Endothelial cell of umbilical vein (primary cell): ENCODE data around the gene UBTD1. TPM values are rescaled to one million over a fixed set of nuclear protein-coding genes. Genes with fewer than 3 reads are reported as not detected.

Experiments
- BruUV-seq: library from RNA; stranded (reverse); fragments of 400-500 nt; replicated peaks from 2 replicates; lab custom pipeline; 2021; lab: Mats Ljungman, UMichigan
- CTCF ChIA-PET: fragments of 300-600, 350-600 bp; sonication (Branson Sonifier 250); formaldehyde crosslinking; loops from one replicate; lab custom pipeline; 2021; ENCODE audit warnings: antibody characterized with exemption, inconsistent platforms; lab: Charles Lee
- POLR2A ChIA-PET: fragments of 300-600, 350-600 bp; sonication (Branson Sonifier 250); formaldehyde crosslinking; loops from one replicate; lab custom pipeline; 2021; ENCODE audit warnings: antibody characterized with exemption, inconsistent platforms; lab: Charles Lee
- DNase-seq: peaks from one replicate; pipeline ENCODE4 v3.0.0-alpha.2; 2011; ENCODE audit warnings: low read depth, low spot score
- FAIRE-seq: peaks from 2 replicates; lab custom pipeline; 2011; peaks lifted over from hg19 to GRCh38; lab: Jason Lieb, UNC
- H2AFZ ChIP-seq: 2 replicates; pipeline ENCODE4 v1.6.0; 2012; ENCODE audit warnings: low read depth, low read length, control low read depth, inconsistent platforms
- H3K27ac ChIP-seq: 2 replicates; pipeline ENCODE4 v1.5.1; 2011; ENCODE audit warnings: low read depth, mild to moderate bottlenecking, control low read depth, low read length, moderate library complexity; ENCODE audit not compliant: insufficient read depth
- H3K27me3 ChIP-seq, 2 experiments: 2 replicates each; pipeline versions ENCODE4 v1.6.0 to v1.6.1; 2011; ENCODE audit warnings: low read length in 2 of 2, mixed read lengths in 1 of 2; ENCODE audit not compliant: control insufficient read depth in 2 of 2, insufficient read depth in 2 of 2
- H3K36me3 ChIP-seq, 2 experiments: 2 replicates in 1 of 2; 3 replicates in 1 of 2; pipeline ENCODE4 v1.5.1; 2011; ENCODE audit warnings: low read length in 2 of 2, mild to moderate bottlenecking in 1 of 2, moderate library complexity in 1 of 2; ENCODE audit not compliant: control insufficient read depth in 2 of 2, insufficient read depth in 2 of 2; ENCODE audit errors: extremely low read depth in 1 of 2
- H3K4me1 ChIP-seq: 3 replicates; pipeline ENCODE4 v1.5.1; 2011; ENCODE audit warnings: mild to moderate bottlenecking, low read length; ENCODE audit not compliant: control insufficient read depth, insufficient read depth; ENCODE audit errors: extremely low read depth
- H3K4me2 ChIP-seq: 2 replicates; pipeline ENCODE4 v1.6.1; 2011; ENCODE audit warnings: low read length, control low read depth, mixed read lengths; ENCODE audit not compliant: insufficient read depth
- H3K4me3 ChIP-seq, 3 experiments: fragments of 200-600 bp in 1 of 3; sonication (generic), shearing (Covaris generic) in 1 of 3; replicated peaks in 1 of 3; 2 replicates each; pipeline ENCODE4 v1.5.1; 2011 to 2016; ENCODE audit warnings: control low read depth in 3 of 3, low read length in 3 of 3, mild to moderate bottlenecking in 2 of 3, inconsistent platforms in 1 of 3, low read depth in 1 of 3, moderate library complexity in 1 of 3; ENCODE audit not compliant: insufficient read depth in 1 of 3
- H3K79me2 ChIP-seq: 2 replicates; pipeline ENCODE4 v1.6.0; 2012; ENCODE audit warnings: low read length, inconsistent platforms; ENCODE audit not compliant: control insufficient read depth, insufficient read depth
- H3K9ac ChIP-seq: replicated peaks from 2 replicates; pipeline ENCODE3; 2011; ENCODE audit warnings: low read length, control low read depth; ENCODE audit not compliant: insufficient read depth; ENCODE audit errors: extremely low read depth
- H3K9me1 ChIP-seq: replicated peaks from 3 replicates; pipeline ENCODE4 v1.6.0; 2011; ENCODE audit warnings: mild to moderate bottlenecking, low read length; ENCODE audit not compliant: control insufficient read depth, insufficient read depth; ENCODE audit errors: extremely low read depth
- H3K9me3 ChIP-seq: replicated peaks from 2 replicates; pipeline ENCODE4 v1.5.1; 2012; ENCODE audit warnings: low read length, inconsistent platforms; ENCODE audit not compliant: control insufficient read depth, insufficient read depth
- H4K20me1 ChIP-seq: replicated peaks from 2 replicates; pipeline ENCODE3; 2011; ENCODE audit warnings: mild to moderate bottlenecking, low read length; ENCODE audit not compliant: control insufficient read depth, insufficient read depth; ENCODE audit errors: extremely low read depth
- CTCF ChIP-seq, 2 donors: IDR thresholded peaks; 1 replicate in 1 of 2; 2 replicates in 1 of 2; pipeline ENCODE4 v1.5.1; 2011; ENCODE audit warnings: low read length in 2 of 2, mild to moderate bottlenecking in 2 of 2, moderate library complexity in 2 of 2, control low read depth in 1 of 2, inconsistent platforms in 1 of 2, low read depth in 1 of 2; ENCODE audit not compliant: insufficient read depth in 1 of 2; ENCODE audit errors: extremely low read depth in 1 of 2
- EZH2 ChIP-seq: IDR thresholded peaks from 2 replicates; pipeline ENCODE4 v1.6.1; 2012; ENCODE audit warnings: borderline replicate concordance, low read depth, mild to moderate bottlenecking, moderate library complexity, low read length, inconsistent platforms; ENCODE audit not compliant: severe bottlenecking
- FOS ChIP-seq: IDR thresholded peaks from 2 replicates; pipeline ENCODE4 v1.6.1; 2011; ENCODE audit warnings: mild to moderate bottlenecking, low read length, moderate library complexity, borderline replicate concordance; ENCODE audit not compliant: insufficient read depth
- GATA2 ChIP-seq: IDR thresholded peaks from 2 replicates; pipeline ENCODE4 v1.7.0; 2011; ENCODE audit warnings: low read depth, mild to moderate bottlenecking, moderate library complexity, mixed read lengths, low read length; ENCODE audit not compliant: insufficient read length, insufficient read depth
- JUN ChIP-seq: IDR thresholded peaks from 2 replicates; pipeline ENCODE4 v1.6.1; 2011; ENCODE audit warnings: borderline replicate concordance, low read depth; ENCODE audit not compliant: insufficient read length, insufficient read depth
- MAX ChIP-seq: IDR thresholded peaks from 2 replicates; pipeline ENCODE4 v1.6.1; 2011; ENCODE audit not compliant: insufficient read depth, insufficient read length
- MYC ChIP-seq: IDR thresholded peaks from one replicate; pipeline ENCODE4 v1.6.1; 2011; ENCODE audit warnings: mild to moderate bottlenecking, low read depth, low read length
- POLR2AphosphoS5 ChIP-seq: IDR thresholded peaks from 2 replicates; pipeline ENCODE4 v1.6.1; 2012; ENCODE audit warnings: low read depth, mild to moderate bottlenecking, control low read depth, low read length, moderate library complexity; ENCODE audit not compliant: insufficient read depth
- dilution Hi-C: fragments of 300-500 bp; cut with MboI; formaldehyde crosslinking; loops from one replicate; pipeline ENCODE4 v1.15.0; 2019; ENCODE audit warnings: low sequenced_read_pairs; ENCODE audit not compliant: extremely low pct_ligation_motif_present
- intact Hi-C: fragments of 100-400 bp; cut with micrococcal nuclease; formaldehyde crosslinking; loops from one replicate; pipeline ENCODE4 v1.10.0; 2022
- polyA plus RNA-seq, 4 experiments: library from polyadenylated mRNA; depleted of rRNA in 3 of 4; stranded (reverse) in 3 of 4; unstranded in 1 of 4; fragments of >200 nt; gene quantifications; 2 replicates each; pipeline versions ENCODE4 v1.2.1 to v1.2.3, GENCODE V29; 2011 to 2012; ENCODE audit warnings: missing spikeins in 1 of 4
- total RNA-seq: library from RNA; stranded (reverse); gene quantifications from 2 replicates; pipeline ENCODE4 v1.2.3, GENCODE V29; 2021

UBTD1 gene
- total and polyA plus RNA-seq, 2 donors (not counting 3 experiments of a cell fraction or from before 2014, with no cell fraction given) = 42.6 to 63.7 TPM

- no peaks in the 10 kb centered on the region for H3K9me1 ChIP-seq
- intact Hi-C loops (no loop called here), dilution Hi-C loops (no loop called here)
- H3K4me1 ChIP-seq = peaks cover 52% of the 10 kb centered on the region
- H3K4me2 ChIP-seq = no peak overlapping the region
- H3K27ac ChIP-seq = peak overlapping the region; percentile 3
- H3K79me2 ChIP-seq = peaks cover 4% of the 10 kb centered on the region
- no peak for TF ChIP-seq JUN
- TF ChIP-seq FOS = no peak
- TF ChIP-seq MYC = no peak
- TF ChIP-seq EZH2 = no peak
- TF ChIP-seq POLR2AphosphoS5 = no peak
- TF ChIP-seq MAX = no peak
- no peak for TF ChIP-seq GATA2
- no peak for TF ChIP-seq CTCF (IDR thresholded peaks at IDR 0.05; ENCODE audit: extremely low read depth in 1 of 2, insufficient read depth in 1 of 2, low read depth in 1 of 2, low read length in 2 of 2)
- H3K9ac ChIP-seq = no peak overlapping the region
- FAIRE-seq (no peak), DNase-seq (no peak)
- no peaks in the 10 kb centered on the region for H3K27me3 ChIP-seq
- H4K20me1 ChIP-seq = no peaks in the 10 kb centered on the region
- CTCF ChIA-PET = interaction anchor here (0.6 to 6.6 kb wide), 10 partner anchors 11 to 75 kb away, joined by 3 to 93 read pairs (median 6); partner anchors contain the start of genes ANKRD2 and UBTD1
- no peak overlapping the region for H2AFZ ChIP-seq
- no peaks in the 10 kb centered on the region for H3K36me3 ChIP-seq
- H3K9me3 ChIP-seq = no peaks in the 10 kb centered on the region
- POLR2A ChIA-PET = interaction anchor here (1.3 kb wide), 1 partner anchor 21 kb away, joined by 5 read pairs; no protein-coding TSS in a partner anchor
- BruUV-seq = no TSS peak
- H3K4me3 ChIP-seq = no peak overlapping the region
These were observed 40.9 kb downstream of the UBTD1 start for GRCh38 chr10:97539523-97540200.
